Measurements from ENCODE around the gene PROP1.
"Not testable (repeated sequence)": the region's sequence is repeated elsewhere in the genome, so short reads cannot be mapped to it uniquely, and the experiment has no call there.

GRCh38 chr5:178006181-178006535, 10.1 kb upstream of the PROP1 start:
- not testable (repeated sequence) for TF ChIP-seq CTCF (conservative IDR thresholded peaks at IDR 0.05; ENCODE audit: low read length); EZH2phosphoT487 (IDR thresholded peaks at IDR 0.05; ENCODE audit: borderline replicate concordance, low read depth, low read length)

Measured in OCI-LY7 (cell line).